ENCODE results near the gene FUT8.

- TF ChIP-seq CTCF (IDR thresholded peaks at IDR 0.05) (peak; percentile 85), EZH2 (IDR thresholded peaks at IDR 0.05; ENCODE audit: borderline replicate concordance, insufficient read depth, low read depth, low read length, poor library complexity, severe bottlenecking) (no peak)
These were observed 2.5 kb downstream of the FUT8 start for GRCh38 chr14:65414961-65415589.
